Stimulated activated CD4-positive, alpha-beta T cell treated with anti-CD3 and anti-CD28 coated beads, TNF-alpha, amount 100 ng/mL, for 24 hours (primary cell): ENCODE measurements around the gene CNOT3.
A peak's percentile ranks its signal among the peaks of the same experiment; 100 is the strongest.

Source experiments
- DNase-seq, 3 experiments: peaks; one replicate each; pipeline ENCODE4 v3.0.0-alpha.2; 2020; ENCODE audit warnings: low read depth in 3 of 3

CNOT3 gene

DNA sequence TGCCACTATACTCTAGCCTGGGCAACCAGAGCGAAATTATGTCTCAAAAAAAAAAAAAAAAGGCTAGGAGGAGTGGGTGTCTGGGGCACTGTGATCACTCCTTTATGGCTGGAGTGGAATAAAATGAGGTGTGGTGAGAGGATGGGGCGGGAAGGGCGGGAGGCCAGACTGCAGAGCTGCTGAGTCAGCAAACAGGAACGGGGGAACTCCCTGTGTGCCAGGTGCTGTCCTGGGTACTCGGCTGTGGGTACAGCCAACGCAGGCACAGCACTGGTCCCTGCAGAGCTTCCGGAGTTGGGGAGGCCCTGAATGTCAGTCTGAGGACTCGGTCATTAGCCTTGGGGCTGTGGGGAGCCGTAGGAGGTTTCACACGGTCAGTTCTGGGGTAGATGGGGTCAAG, 16.3 kb upstream of the CNOT3 start:
- DNase-seq = no peak

DNA sequence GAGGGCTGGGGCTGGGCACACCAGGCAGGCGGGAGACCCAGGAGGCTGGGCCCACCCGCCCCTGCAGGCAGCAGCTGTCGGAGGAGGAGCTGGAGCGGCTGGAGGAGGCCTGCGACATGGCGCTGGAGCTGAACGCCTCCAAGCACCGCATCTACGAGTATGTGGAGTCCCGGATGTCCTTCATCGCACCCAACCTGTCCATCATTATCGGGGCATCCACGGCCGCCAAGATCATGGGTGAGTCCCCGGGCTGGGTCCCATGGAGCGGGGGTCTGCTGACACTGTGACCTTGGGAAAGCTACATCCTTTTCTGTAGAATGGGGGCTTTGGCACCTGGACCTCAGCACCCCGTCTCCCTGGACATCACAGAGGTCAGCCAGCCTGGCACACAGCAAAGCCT, 13.9 kb upstream of the CNOT3 start:
- DNase-seq = no peak

DNA sequence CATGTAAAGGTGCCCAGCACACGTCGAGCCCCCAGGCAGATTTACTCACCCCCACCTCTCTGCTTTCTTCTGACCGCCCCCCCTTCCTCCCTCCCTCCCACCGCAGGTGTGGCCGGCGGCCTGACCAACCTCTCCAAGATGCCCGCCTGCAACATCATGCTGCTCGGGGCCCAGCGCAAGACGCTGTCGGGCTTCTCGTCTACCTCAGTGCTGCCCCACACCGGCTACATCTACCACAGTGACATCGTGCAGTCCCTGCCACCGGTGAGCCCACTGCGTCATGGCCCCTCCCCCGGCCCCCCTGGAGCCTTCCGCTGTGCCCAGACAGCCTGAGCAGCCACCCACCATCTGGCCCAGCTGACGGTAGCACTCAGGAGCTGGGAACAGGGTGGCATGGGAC, 13.2 kb upstream of the CNOT3 start:
- no peak for DNase-seq

DNA sequence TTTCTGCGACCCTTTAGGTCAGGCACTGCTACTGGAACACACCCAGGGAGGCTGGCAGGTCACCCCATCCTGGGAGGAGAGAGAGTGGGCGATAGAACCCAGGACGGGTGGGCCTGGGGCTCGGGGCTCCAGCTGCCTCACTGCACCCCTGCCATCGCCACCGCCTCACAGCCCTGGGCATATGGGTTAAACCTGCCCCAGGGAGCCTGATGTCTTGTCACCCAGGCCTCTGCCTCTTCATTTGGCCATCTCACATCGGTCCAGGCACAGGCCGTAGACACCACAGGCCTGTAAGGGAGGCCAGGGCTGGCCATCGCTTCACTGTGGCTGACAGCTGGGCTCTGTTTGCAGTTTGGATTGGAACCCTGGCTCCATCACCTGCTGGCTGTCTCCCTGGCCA, 11.8 kb upstream of the CNOT3 start:
- no peak for DNase-seq

DNA sequence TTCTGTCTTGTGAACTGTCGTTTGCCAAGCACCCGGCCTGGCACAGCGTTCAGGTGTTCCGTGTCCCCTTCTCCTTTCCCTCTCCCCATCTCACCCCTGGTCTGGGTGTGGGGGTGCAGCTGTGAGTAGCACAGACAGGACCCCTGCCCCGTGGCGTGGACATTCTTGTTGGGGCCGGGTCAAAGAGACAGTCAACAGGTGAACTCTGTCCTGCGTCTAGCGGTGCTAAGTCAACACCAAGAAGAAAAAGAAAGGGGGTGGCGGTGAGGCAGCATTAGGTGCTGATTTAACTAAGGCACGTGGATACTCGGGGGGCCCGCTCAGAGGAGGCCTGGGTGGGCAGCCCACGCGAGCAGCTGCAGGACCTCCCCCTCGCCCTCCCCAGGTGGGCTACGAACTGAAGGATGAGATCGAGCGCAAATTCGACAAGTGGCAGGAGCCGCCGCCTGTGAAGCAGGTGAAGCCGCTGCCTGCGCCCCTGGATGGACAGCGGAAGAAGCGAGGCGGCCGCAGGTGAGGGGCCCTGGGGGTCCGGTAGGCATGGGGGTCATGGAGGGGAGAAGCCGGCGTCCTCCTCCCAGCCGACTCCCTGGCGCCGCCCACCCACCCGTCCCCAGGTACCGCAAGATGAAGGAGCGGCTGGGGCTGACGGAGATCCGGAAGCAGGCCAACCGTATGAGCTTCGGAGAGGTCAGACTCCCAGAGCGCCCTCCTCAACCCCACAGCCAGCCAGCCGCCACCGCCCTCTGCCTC, 9.7 kb upstream of the CNOT3 start:
- no peak for DNase-seq

DNA sequence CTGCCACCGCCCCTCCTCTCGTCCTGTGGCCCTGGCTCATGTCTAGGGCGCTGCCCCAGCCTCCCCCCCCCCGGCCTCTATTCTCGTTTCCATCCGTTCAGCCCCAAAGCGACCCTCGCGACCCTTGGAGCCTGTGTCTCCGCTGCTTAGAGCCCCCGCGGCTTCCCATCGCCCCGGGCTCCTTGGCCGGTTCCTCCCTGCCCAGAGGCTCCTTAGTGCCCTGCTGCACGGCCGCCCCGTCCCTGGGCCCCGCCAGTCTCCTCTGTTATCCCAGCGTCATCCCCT, 9.2 kb upstream of the CNOT3 start:
- no peak for DNase-seq

DNA sequence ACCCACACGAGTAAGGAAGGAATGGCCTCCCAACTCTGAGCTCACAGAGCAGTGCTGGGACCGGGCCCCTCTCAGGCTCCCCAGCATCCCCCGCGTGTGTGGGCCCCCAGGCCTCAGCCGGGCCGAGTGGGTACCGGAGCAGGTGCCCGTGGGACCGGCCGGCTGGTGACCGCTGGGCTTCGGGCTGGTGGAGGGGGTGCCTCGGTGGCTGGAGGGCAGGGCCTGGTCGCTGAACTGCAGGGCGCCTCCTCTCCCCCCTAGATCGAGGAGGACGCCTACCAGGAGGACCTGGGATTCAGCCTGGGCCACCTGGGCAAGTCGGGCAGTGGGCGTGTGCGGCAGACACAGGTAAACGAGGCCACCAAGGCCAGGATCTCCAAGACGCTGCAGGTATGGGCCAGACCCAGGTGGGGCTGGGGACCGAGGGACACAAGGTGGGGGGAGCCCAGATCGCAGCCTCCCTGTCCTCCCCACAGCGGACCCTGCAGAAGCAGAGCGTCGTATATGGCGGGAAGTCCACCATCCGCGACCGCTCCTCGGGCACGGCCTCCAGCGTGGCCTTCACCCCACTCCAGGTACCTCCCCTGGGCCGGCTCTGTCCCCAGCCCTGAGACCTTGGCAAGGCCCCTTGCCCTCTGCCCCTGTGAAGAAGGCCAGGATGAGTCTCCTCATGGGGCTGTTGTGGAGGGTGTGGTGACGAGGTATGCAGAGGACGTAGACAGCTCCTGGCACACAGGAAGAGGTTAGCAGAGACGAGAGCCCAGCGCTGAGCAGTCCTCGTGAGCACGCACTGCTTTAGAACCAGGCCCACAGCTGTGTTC, 8.6 kb upstream of the CNOT3 start:
- no peak for DNase-seq

DNA sequence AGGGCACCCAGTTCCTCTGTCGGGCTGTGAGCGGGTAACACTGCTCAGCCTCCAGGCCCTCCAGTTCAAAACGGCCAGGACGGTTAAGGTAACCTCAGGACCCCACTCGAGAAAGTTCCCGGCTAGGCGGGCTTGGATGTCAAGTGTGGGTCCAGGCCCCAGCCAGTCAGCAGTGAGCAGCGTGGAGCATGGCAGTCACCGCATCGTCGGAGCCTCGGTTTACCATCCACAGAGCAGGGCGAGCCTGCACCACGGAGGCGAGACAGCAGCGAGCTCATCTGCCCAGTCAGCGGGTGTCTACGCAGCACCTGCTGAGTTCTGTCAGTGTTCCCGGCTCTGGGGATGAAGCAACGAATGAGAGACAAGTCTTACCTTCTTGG, 8.0 kb upstream of the CNOT3 start:
- no peak for DNase-seq

DNA sequence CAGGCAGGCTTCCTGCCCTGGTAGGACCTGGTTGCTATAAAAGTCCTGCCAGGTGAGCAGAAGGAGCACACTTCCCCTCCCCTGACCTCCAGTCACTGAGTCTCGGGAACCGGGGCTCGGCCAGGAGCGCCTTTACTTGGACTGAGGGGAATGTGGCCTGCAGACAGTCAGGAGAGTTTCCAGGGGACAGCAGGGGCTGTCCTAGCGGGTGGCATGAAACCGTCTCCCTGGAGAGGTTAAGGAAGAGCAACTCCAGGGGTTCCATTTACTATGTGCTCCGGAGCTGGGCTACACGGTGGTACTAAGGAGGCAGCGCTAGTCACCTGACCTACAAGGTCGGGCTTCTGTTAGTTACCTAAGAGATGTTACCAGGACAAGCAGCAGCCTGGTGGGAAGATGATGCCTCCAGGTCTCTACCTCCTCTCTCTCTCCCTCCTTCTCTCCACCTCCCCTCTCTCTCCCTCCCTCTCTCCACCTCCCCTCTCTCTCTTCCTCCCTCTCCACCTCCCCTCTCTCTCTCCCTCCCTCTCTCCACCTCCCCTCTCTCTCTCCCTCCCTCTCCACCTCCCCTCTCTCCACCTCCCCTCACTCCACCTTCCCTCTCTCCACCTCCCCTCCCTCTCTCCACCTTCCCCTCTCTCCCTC, 4.1 kb upstream of the CNOT3 start:
- DNase-seq = no peak

DNA sequence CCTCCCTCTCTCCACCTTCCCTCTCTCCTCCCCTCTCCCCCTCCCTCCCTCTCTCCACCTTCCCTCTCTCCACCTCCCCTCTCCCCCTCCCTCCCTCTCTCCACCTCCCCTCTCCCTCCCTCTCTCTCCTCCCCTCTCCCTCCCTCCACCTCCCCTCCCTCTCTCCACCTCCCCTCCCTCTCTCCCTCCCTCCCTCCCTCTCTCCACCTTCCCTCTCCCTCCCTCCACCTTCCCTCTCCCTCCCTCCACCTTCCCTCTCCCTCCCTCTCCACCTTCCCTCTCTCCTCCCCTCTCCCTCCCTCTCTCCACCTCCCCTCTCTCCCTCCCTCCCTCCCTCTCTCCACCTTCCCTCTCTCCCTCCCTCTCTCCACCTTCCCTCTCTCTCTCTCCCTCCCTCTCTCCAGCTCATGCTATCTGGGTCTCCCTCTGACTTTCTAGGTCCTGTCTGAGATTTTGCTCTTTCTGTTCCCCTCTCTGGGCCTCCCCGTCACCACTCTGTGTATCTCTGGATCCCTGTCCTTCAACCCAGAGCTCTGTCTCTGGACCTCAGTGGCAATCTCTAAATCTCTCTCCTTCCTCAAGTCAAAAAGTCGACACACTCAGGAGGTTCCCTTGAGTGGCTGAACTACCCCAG, 3.5 kb upstream of the CNOT3 start:
- no peak for DNase-seq

DNA sequence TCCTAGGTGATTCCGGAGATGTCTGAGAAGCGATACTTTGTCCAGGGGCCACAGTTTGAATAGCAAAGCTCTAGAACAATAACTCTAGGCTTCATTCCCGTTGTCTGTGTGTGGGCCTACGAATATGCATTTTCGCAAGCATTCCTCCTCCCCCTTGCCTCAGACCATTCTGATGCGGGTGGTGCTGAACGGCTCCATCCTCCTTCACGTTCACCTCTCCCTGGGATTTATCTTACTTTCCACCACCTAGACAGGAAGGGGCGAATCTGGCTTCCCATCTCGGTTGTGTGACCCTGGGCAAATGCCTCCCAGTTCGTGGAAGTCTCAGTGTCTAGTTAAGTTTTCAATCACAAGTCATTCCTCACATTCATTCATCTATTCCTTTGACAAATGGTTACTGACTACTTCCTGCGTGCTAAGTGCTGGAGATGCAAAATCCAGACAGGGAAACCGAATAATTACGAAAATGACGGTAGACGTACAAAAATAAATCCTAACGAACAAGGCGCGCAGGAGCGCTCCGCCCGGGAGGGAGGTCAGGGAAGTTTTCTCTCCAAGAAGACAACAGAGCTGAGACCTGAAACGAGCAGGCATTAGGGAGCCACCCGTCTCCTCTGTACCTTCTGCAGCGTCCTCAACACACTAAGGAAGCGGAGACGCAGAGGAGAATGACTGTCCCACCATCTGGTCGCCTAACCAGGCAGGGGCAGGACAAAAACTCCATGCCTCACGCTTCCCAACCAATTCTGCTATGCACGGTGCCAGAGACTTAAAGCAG, 1.3 kb upstream of the CNOT3 start:
- no peak for DNase-seq

DNA sequence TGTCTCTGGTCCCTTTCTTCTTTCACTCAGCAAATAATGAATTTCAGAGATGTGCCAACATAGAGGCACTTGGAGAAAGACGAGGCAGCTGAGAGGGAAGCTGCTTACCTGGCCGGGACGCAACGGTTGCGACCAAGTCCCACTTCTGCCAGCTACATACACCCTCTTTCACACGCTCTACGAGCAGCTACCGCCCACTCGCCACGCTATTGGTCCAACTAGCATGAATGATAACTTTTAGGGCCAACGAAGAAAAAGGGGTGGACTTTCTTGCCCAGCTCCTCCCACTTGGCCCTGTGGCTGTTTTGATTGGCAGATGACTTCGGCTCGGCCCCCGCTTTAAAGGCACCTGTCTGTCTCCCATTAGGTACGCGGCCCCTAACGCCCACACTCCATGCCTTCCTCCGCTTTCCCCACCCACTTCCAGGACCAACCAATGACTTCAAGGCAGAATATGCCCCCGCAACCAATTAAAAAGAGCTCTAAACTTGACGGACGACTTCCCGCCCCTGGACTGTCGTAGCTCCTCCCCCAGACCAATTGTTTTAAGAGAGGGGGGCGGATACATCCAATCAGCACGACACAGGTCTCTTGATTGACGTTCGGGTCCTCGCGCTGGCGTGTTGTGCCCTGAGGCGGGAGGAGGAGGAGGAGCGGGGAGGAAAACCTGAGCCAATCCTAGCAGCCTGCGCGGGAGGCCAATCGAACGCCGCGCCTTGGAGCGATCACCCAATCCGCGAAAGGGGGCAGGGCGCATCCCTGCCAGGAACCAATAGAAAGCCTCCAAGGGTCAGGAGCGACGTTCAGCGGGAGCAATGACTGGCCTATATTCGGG, 481 bp upstream of the CNOT3 start:
- peak; percentile 98 to 99 (median 98) for DNase-seq

DNA sequence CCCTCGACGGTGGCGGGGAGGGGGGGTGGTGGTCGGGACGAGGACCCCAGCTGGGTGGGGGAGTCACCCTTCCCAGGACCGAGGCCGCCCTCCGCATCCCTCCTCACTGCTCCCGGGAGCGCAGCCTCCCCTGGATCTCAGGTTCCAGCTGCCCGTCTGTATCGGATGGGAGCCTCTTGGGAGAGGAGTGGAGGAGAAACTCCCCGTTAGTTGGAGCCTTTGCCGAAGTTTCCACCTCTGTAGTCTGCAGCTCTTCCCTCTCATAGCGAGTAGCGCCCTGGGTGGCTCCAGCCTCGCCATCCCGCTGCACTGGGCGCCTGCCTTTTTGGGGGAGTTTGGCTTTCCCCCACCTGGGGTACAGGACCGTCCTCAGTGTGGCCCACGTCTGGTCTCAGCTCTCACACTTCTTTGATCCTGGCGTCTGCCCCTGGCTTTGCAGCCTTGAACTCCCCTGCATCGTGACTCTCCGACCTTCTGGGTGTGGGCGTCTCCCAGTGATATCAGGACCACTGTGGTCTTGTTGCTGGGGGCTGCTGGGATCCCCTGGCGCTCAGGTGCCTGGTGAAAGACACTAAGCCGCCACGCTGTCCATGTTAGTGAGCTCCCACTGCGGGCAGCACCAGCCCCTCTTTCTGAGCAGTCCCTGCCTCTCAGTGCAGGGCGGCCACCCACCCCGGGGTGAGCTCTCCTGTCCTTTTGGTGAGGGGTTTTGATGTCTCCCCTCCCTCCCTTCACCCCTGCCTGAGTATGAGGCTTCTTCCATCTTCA, 1.1 kb downstream of the CNOT3 start:
- DNase-seq = peak in 1 of 3 experiments; percentile 28

DNA sequence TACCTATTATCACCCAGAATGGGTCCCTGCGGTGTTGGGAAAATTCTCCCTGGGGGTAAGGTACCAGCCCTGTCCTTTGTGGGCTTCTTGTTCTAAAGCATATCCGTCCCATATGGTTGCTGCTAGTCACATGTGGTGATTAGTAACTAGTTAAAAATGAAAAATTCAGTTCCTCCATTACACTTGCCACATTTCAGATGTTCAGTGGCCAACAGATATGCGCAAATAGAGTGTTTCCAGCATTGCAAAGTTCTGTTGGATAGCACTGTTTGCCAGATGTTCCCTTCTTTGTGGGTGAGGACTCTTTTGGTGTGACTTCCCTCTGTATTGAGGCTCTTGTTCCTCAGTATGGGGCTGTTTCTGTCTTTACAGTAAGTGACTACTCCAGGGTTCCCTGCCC, 3.8 kb downstream of the CNOT3 start:
- no peak for DNase-seq

DNA sequence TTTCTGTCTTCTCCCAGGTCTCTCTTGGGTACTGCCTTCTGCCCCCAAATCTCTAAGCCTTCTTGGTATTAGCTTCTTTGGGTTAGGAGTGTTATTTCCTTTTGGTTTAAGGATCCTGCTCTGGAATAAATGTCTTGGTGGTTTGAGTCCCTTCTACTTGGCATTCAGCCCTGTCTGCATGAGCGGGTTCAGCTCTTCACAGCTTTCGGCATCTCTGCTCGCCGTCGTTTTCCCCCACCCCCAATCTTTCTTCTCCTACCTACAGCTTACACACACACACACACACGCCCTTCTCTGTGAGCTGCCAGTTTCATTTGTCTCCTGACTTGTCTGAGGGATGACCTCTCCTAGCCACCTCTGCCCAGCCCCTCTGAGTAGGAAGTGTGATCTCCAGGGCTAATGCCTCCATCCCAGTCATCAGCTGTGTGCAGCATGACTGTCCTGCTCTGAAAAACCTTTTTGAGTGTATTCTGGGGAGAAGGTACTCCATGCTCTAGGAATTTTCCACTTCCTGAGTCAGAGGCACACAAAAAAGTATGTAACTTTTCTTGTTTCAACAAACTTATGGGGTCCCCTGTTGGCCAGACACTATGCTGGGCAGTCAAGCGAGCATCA, 4.7 kb downstream of the CNOT3 start:
- no peak for DNase-seq

DNA sequence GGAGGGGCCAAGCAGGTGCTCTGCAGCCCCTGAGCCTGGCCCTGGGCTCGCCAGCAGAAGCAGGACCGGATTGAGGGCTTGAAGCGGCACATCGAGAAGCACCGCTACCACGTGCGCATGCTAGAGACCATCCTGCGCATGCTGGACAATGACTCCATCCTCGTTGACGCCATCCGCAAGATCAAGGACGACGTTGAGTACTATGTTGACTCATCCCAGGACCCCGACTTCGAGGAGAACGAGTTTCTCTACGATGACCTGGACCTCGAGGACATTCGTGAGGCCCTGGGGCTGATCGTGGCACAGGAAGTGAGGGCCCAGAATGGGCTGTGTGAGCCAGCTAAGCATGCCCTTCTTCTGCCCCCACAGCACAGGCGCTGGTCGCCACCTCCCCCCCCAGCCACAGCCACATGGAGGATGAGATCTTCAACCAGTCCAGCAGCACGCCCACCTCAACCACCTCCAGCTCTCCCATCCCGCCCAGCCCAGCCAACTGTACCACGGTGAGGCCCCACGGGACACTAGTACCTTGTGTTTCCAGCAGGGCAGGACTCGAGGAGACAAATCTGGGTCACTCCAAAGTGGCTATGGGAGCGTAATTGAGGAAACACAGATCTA, 8.1 kb downstream of the CNOT3 start:
- DNase-seq = no peak

DNA sequence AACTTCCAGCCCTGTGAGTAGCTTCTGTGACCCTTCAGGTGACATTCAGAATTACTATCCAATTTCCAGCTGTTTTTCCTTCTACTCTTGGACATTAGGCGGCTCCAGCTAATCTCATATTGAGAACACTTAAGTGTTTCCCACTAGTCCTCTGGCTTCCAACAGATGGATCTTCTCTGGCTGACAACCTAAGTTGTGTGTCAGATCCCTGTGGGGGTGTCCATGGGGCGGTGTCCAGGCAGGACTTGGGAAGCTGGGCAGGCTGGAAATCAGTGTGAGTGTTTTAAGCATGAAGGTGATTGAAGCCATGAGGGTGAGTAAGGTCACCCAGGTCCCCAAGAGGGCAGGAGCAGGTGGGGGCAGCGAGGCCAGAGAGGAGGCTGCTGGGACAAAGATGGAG, 10.1 kb downstream of the CNOT3 start:
- DNase-seq = no peak

DNA sequence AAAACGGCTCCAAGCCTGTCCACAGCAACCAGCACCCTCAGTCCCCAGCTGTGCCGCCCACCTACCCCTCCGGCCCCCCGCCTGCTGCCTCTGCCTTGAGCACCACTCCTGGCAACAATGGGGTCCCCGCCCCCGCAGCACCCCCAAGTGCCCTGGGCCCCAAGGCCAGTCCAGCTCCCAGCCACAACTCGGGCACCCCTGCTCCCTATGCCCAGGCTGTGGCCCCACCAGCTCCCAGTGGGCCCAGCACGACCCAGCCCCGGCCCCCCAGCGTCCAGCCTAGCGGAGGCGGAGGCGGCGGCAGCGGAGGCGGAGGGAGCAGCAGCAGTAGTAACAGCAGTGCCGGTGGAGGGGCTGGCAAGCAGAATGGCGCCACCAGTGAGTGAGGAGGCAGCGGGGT, 10.6 kb downstream of the CNOT3 start:
- no peak for DNase-seq
